Measurements from ENCODE around the gene LHFPL6.

Gene LHFPL6

GRCh38 chr13:39317291-39317690, 285.7 kb downstream of the LHFPL6 start:
- in situ Hi-C loops (cut with MboI; ENCODE audit: low sequenced_read_pairs) = no loop called here

- in situ Hi-C loops (cut with MboI; ENCODE audit: low sequenced_read_pairs) = no loop called here
Measured at GRCh38 chr13:39315796-39316195, 287.2 kb downstream of the LHFPL6 start.

- in situ Hi-C loops (cut with MboI; ENCODE audit: low sequenced_read_pairs) = no loop called here
Measured at GRCh38 chr13:39313721-39314120, 289.3 kb downstream of the LHFPL6 start.

- in situ Hi-C loops (cut with MboI; ENCODE audit: low sequenced_read_pairs) = no loop called here
Measured at GRCh38 chr13:39312596-39312995, 290.4 kb downstream of the LHFPL6 start.

GRCh38 chr13:39311619-39312018, 291.4 kb downstream of the LHFPL6 start:
- in situ Hi-C loops (cut with MboI; ENCODE audit: low sequenced_read_pairs) = no loop called here

- in situ Hi-C loops (cut with MboI; ENCODE audit: low sequenced_read_pairs) = no loop called here
Measured at GRCh38 chr13:39310961-39311360, 292.0 kb downstream of the LHFPL6 start.

GRCh38 chr13:39306639-39307589, 296.1 kb downstream of the LHFPL6 start:
- in situ Hi-C loops (cut with MboI; ENCODE audit: low sequenced_read_pairs) = no loop called here

- in situ Hi-C loops (cut with MboI; ENCODE audit: low sequenced_read_pairs) = no loop called here
Measured at GRCh38 chr13:39302820-39303219, 300.2 kb downstream of the LHFPL6 start.

GRCh38 chr13:39298951-39299350, 304.0 kb downstream of the LHFPL6 start:
- in situ Hi-C loops (cut with MboI; ENCODE audit: low sequenced_read_pairs) = no loop called here

- in situ Hi-C loops (cut with MboI; ENCODE audit: low sequenced_read_pairs) = no loop called here
Measured at GRCh38 chr13:39297664-39298171, 305.3 kb downstream of the LHFPL6 start.

- in situ Hi-C loops (cut with MboI; ENCODE audit: low sequenced_read_pairs) = no loop called here
Measured at GRCh38 chr13:39297023-39297422, 306.0 kb downstream of the LHFPL6 start.

GRCh38 chr13:39296193-39296592, 306.8 kb downstream of the LHFPL6 start:
- in situ Hi-C loops (cut with MboI; ENCODE audit: low sequenced_read_pairs) = no loop called here

Measured in hTERT RPE-1 (cell line).